ENCODE results near the gene WDR26.

Gene WDR26

GRCh38 chr1:224482619-224483018 lies 48.0 kb upstream of the WDR26 start:
- ChIA-PET POLR2A (no interaction called here), CTCF (interaction anchor here (0.6 kb wide), 1 partner anchor 49 kb away, joined by 3 read pairs; no protein-coding TSS in a partner anchor)
- TF ChIP-seq SP2 (tag by site-specific recombination; IDR thresholded peaks at IDR 0.05) (no peak), ZNF223 (tag by site-specific recombination; IDR thresholded peaks at IDR 0.05) (no peak), ZNF302 (tag by site-specific recombination; IDR thresholded peaks at IDR 0.05; ENCODE audit: low read depth) (no peak), SCRT1 (tag by site-specific recombination; IDR thresholded peaks at IDR 0.05; ENCODE audit: borderline replicate concordance) (peak; percentile 90), ZNF510 (tag by site-specific recombination; IDR thresholded peaks at IDR 0.05; ENCODE audit: insufficient replicate concordance) (no peak), ZNF558 (tag by site-specific recombination; IDR thresholded peaks at IDR 0.05) (0 out of 2 replicates have a peak, but pooled peaks have one; percentile 35), ZNF792 (tag by site-specific recombination; IDR thresholded peaks at IDR 0.05) (no peak), ZXDB (tag by site-specific recombination; IDR thresholded peaks at IDR 0.05) (no peak), ZNF19 (tag by site-specific recombination; IDR thresholded peaks at IDR 0.05; ENCODE audit: low read depth) (no peak), ZBTB6 (tag by site-specific recombination; IDR thresholded peaks at IDR 0.05) (no peak), ZFHX2 (tag by site-specific recombination; conservative IDR thresholded peaks at IDR 0.05) (no peak; the same call in 1 of the 2 replicates), TRIM28 (IDR thresholded peaks at IDR 0.05; ENCODE audit: borderline replicate concordance, low read length) (peak; percentile 65; the same call in 1 of the 2 replicates), ZNF426 (tag by site-specific recombination; IDR thresholded peaks at IDR 0.05) (no peak), ZNF280C (tag by site-specific recombination; IDR thresholded peaks at IDR 0.05) (no peak), MZF1 (tag by site-specific recombination; IDR thresholded peaks at IDR 0.05; ENCODE audit: borderline replicate concordance) (0 out of 2 replicates have a peak, but pooled peaks have one; percentile 64), ZNF530 (tag by site-specific recombination; IDR thresholded peaks at IDR 0.05; ENCODE audit: low read depth) (no peak), ZNF423 (tag by site-specific recombination; IDR thresholded peaks at IDR 0.05) (no peak), ZBTB7A (tag by site-specific recombination; IDR thresholded peaks at IDR 0.05; ENCODE audit: low read depth) (no peak), ZNF341 (tag by site-specific recombination; IDR thresholded peaks at IDR 0.05; ENCODE audit: low read depth) (no peak), PRDM1 (tag by site-specific recombination; IDR thresholded peaks at IDR 0.05) (no peak), ZNF610 (tag by site-specific recombination; IDR thresholded peaks at IDR 0.05; ENCODE audit: borderline replicate concordance) (peak; percentile 33; the same call in 1 of the 2 replicates), ZNF501 (tag by site-specific recombination; IDR thresholded peaks at IDR 0.05) (no peak), KLF16 (tag by site-specific recombination; IDR thresholded peaks at IDR 0.05) (no peak), ZNF473 (tag by site-specific recombination; IDR thresholded peaks at IDR 0.05) (no peak), GLI4 (tag by site-specific recombination; IDR thresholded peaks at IDR 0.05) (no peak), ZBTB20 (tag by site-specific recombination; IDR thresholded peaks at IDR 0.05) (no peak)
- TF ChIP-seq, protein P1, sequence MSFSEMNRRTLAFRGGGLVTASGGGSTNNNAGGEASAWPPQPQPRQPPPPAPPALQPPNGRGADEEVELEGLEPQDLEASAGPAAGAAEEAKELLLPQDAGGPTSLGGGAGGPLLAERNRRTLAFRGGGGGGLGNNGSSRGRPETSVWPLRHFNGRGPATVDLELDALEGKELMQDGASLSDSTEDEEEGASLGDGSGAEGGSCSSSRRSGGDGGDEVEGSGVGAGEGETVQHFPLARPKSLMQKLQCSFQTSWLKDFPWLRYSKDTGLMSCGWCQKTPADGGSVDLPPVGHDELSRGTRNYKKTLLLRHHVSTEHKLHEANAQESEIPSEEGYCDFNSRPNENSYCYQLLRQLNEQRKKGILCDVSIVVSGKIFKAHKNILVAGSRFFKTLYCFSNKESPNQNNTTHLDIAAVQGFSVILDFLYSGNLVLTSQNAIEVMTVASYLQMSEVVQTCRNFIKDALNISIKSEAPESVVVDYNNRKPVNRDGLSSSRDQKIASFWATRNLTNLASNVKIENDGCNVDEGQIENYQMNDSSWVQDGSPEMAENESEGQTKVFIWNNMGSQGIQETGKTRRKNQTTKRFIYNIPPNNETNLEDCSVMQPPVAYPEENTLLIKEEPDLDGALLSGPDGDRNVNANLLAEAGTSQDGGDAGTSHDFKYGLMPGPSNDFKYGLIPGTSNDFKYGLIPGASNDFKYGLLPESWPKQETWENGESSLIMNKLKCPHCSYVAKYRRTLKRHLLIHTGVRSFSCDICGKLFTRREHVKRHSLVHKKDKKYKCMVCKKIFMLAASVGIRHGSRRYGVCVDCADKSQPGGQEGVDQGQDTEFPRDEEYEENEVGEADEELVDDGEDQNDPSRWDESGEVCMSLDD (tag by site-specific recombination; IDR thresholded peaks at IDR 0.05): no peak
- TF ChIP-seq, protein P2, sequence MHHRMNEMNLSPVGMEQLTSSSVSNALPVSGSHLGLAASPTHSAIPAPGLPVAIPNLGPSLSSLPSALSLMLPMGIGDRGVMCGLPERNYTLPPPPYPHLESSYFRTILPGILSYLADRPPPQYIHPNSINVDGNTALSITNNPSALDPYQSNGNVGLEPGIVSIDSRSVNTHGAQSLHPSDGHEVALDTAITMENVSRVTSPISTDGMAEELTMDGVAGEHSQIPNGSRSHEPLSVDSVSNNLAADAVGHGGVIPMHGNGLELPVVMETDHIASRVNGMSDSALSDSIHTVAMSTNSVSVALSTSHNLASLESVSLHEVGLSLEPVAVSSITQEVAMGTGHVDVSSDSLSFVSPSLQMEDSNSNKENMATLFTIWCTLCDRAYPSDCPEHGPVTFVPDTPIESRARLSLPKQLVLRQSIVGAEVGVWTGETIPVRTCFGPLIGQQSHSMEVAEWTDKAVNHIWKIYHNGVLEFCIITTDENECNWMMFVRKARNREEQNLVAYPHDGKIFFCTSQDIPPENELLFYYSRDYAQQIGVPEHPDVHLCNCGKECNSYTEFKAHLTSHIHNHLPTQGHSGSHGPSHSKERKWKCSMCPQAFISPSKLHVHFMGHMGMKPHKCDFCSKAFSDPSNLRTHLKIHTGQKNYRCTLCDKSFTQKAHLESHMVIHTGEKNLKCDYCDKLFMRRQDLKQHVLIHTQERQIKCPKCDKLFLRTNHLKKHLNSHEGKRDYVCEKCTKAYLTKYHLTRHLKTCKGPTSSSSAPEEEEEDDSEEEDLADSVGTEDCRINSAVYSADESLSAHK (tag by site-specific recombination; IDR thresholded peaks at IDR 0.05): no peak
- TF ChIP-seq, protein P3, sequence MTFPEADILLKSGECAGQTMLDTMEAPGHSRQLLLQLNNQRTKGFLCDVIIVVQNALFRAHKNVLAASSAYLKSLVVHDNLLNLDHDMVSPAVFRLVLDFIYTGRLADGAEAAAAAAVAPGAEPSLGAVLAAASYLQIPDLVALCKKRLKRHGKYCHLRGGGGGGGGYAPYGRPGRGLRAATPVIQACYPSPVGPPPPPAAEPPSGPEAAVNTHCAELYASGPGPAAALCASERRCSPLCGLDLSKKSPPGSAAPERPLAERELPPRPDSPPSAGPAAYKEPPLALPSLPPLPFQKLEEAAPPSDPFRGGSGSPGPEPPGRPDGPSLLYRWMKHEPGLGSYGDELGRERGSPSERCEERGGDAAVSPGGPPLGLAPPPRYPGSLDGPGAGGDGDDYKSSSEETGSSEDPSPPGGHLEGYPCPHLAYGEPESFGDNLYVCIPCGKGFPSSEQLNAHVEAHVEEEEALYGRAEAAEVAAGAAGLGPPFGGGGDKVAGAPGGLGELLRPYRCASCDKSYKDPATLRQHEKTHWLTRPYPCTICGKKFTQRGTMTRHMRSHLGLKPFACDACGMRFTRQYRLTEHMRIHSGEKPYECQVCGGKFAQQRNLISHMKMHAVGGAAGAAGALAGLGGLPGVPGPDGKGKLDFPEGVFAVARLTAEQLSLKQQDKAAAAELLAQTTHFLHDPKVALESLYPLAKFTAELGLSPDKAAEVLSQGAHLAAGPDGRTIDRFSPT (tag by site-specific recombination; IDR thresholded peaks at IDR 0.05): peak; percentile 57; the same call in 1 of the 2 replicates

More at GRCh38 chr1:224482619-224483018, 48.0 kb upstream of the WDR26 start:
- H3K36me3 ChIP-seq (ENCODE audit: control insufficient read depth in 2 of 2, insufficient read depth in 1 of 2, low read length in 2 of 2): no peaks in the 10 kb centered on the region
- H3K9me3 ChIP-seq (ENCODE audit: control insufficient read depth, insufficient read depth, low read depth, low read length): no peaks in the 10 kb centered on the region
- no peak overlapping the region for H3K4me3 ChIP-seq (ENCODE audit: low read depth, low read length)
- peaks cover 3% of the 10 kb centered on the region; the same call in 1 of the 2 replicates for H3K4me1 ChIP-seq (ENCODE audit: control insufficient read depth, insufficient read depth, low read length)
- no peak overlapping the region for H3K27ac ChIP-seq (ENCODE audit: extremely low read depth, low read depth, low read length)

Data from HEK293 (cell line).